ENCODE results near the gene SLC5A6. TPM values are rescaled to one million over a fixed set of nuclear protein-coding genes. Genes with fewer than 3 reads are reported as not detected.

Gene SLC5A6
- total and polyA plus RNA-seq, 2 donors (not counting 1 experiment from before 2014, with no cell fraction given), result 50.8 to 52.6 TPM

- Mint-ChIP-seq H3K4me1 (peaks cover 8% of the 10 kb centered on the region), H3K9me3 (ENCODE audit: insufficient read depth) (no peaks in the 10 kb centered on the region), H3K27ac (no peak overlapping the region), H3K4me3 (no peak overlapping the region), H3K27me3 (no peaks in the 10 kb centered on the region)
- TF ChIP-seq CTCF (IDR thresholded peaks at IDR 0.05) (no peak), EZH2 (IDR thresholded peaks at IDR 0.05; ENCODE audit: borderline replicate concordance, insufficient read depth, low read depth, low read length, poor library complexity, severe bottlenecking) (no peak)
- Histone ChIP-seq H3K9me3 (ENCODE audit: control extremely low read depth in 1 of 3, control insufficient read depth in 2 of 3, insufficient read depth in 1 of 3, low read length in 2 of 3) (no peaks in the 10 kb centered on the region), H3K9ac (ENCODE audit: low read length) (no peak overlapping the region), H3K4me3 (ENCODE audit: control extremely low read depth in 1 of 5, extremely low read depth in 1 of 5, insufficient read depth in 1 of 5, low read depth in 2 of 5, low read length in 4 of 5) (no peak overlapping the region), H3K27me3 (replicated peaks in 1 of 4; ENCODE audit: control extremely low read depth in 1 of 4, control insufficient read depth in 3 of 4, insufficient read depth in 4 of 4, low read length in 3 of 4) (no peaks in the 10 kb centered on the region), H3K36me3 (replicated peaks in 1 of 2; ENCODE audit: control extremely low read depth in 1 of 2, control insufficient read depth in 1 of 2, extremely low read depth in 1 of 2, insufficient read depth in 2 of 2, low read length in 1 of 2) (peaks cover 0 to 55% of the 10 kb centered on the region in 2 experiments), H3K79me2 (ENCODE audit: control insufficient read depth, insufficient read depth, low read length) (no peaks in the 10 kb centered on the region), H3K4me2 (replicated peaks; ENCODE audit: low read depth, low read length, poor library complexity, severe bottlenecking) (no peak overlapping the region), H2AFZ (ENCODE audit: insufficient read depth, low read depth, low read length, poor library complexity, severe bottlenecking) (no peak overlapping the region), H3K27ac (ENCODE audit: low read length in 2 of 2) (no peak overlapping the region), H4K20me1 (ENCODE audit: control insufficient read depth, insufficient read depth, low read length, poor library complexity, severe bottlenecking) (no peaks in the 10 kb centered on the region), H3K4me1 (ENCODE audit: control insufficient read depth in 2 of 2, insufficient read depth in 2 of 2, low read length in 2 of 2) (peaks cover 4 to 5% of the 10 kb centered on the region in 2 donors)
- intact Hi-C loops (cut with micrococcal nuclease), result no loop called here
- ChIA-PET POLR2A (no interaction called here), CTCF (no interaction called here)
- WGBS (ENCODE audit: insufficient coverage), result 100% methylated on average over 2 of the region's 6 CpGs
- ATAC-seq (ENCODE audit: low read depth) (no peak), DNase-seq (no peak)
These were observed 5.7 kb downstream of the SLC5A6 start for GRCh38 chr2:27206346-27206745.

- TF ChIP-seq EZH2 (IDR thresholded peaks at IDR 0.05; ENCODE audit: borderline replicate concordance, insufficient read depth, low read depth, low read length, poor library complexity, severe bottlenecking) (no peak), CTCF (IDR thresholded peaks at IDR 0.05) (no peak)
- Histone ChIP-seq H3K79me2 (ENCODE audit: control insufficient read depth, insufficient read depth, low read length) (no peaks in the 10 kb centered on the region), H3K4me2 (replicated peaks; ENCODE audit: low read depth, low read length, poor library complexity, severe bottlenecking) (no peak overlapping the region), H3K4me1 (ENCODE audit: control insufficient read depth in 2 of 2, insufficient read depth in 2 of 2, low read length in 2 of 2) (no peaks in the 10 kb centered on the region), H3K36me3 (replicated peaks in 1 of 2; ENCODE audit: control extremely low read depth in 1 of 2, control insufficient read depth in 1 of 2, extremely low read depth in 1 of 2, insufficient read depth in 2 of 2, low read length in 1 of 2) (peaks cover 0 to 55% of the 10 kb centered on the region in 2 experiments), H3K27ac (ENCODE audit: low read length in 2 of 2) (no peak overlapping the region), H2AFZ (ENCODE audit: insufficient read depth, low read depth, low read length, poor library complexity, severe bottlenecking) (no peak overlapping the region), H3K9me3 (ENCODE audit: control extremely low read depth in 1 of 3, control insufficient read depth in 2 of 3, insufficient read depth in 1 of 3, low read length in 2 of 3) (no peaks in the 10 kb centered on the region), H3K27me3 (replicated peaks in 1 of 4; ENCODE audit: control extremely low read depth in 1 of 4, control insufficient read depth in 3 of 4, insufficient read depth in 4 of 4, low read length in 3 of 4) (no peaks in the 10 kb centered on the region), H3K9ac (ENCODE audit: low read length) (no peak overlapping the region), H3K4me3 (ENCODE audit: control extremely low read depth in 1 of 5, extremely low read depth in 1 of 5, insufficient read depth in 1 of 5, low read depth in 2 of 5, low read length in 4 of 5) (no peak overlapping the region), H4K20me1 (ENCODE audit: control insufficient read depth, insufficient read depth, low read length, poor library complexity, severe bottlenecking) (no peaks in the 10 kb centered on the region)
- H3K9me3 Mint-ChIP-seq (ENCODE audit: insufficient read depth), result no peaks in the 10 kb centered on the region
- intact Hi-C loops (cut with micrococcal nuclease), result no loop called here
- DNase-seq, result no peak
- no peak overlapping the region for H3K4me3 Mint-ChIP-seq
- peaks cover 3% of the 10 kb centered on the region for H3K4me1 Mint-ChIP-seq
- 97% methylated on average over 8 of the region's 8 CpGs for WGBS (ENCODE audit: insufficient coverage)
- ChIA-PET CTCF (no interaction called here), POLR2A (interaction anchor here (0.6 kb wide), 1 partner anchor 106 kb away, joined by 14 read pairs; no protein-coding TSS in a partner anchor)
- no peaks in the 10 kb centered on the region for H3K27me3 Mint-ChIP-seq
- no peak for ATAC-seq (ENCODE audit: low read depth)
- H3K27ac Mint-ChIP-seq, result no peak overlapping the region
These were observed 6.9 kb downstream of the SLC5A6 start for GRCh38 chr2:27205206-27205605.

All from B cell (primary cell).